RPMI8226 (cell line): ENCODE results near the gene DGCR6L.
"Not testable (repeated sequence)": the region's sequence is repeated elsewhere in the genome, so short reads cannot be mapped to it uniquely, and the experiment has no call there.

Experiments used
- DNase-seq: peaks from one replicate; pipeline ENCODE4 v3.0.0-alpha.2; 2015

The DGCR6L gene

DNA sequence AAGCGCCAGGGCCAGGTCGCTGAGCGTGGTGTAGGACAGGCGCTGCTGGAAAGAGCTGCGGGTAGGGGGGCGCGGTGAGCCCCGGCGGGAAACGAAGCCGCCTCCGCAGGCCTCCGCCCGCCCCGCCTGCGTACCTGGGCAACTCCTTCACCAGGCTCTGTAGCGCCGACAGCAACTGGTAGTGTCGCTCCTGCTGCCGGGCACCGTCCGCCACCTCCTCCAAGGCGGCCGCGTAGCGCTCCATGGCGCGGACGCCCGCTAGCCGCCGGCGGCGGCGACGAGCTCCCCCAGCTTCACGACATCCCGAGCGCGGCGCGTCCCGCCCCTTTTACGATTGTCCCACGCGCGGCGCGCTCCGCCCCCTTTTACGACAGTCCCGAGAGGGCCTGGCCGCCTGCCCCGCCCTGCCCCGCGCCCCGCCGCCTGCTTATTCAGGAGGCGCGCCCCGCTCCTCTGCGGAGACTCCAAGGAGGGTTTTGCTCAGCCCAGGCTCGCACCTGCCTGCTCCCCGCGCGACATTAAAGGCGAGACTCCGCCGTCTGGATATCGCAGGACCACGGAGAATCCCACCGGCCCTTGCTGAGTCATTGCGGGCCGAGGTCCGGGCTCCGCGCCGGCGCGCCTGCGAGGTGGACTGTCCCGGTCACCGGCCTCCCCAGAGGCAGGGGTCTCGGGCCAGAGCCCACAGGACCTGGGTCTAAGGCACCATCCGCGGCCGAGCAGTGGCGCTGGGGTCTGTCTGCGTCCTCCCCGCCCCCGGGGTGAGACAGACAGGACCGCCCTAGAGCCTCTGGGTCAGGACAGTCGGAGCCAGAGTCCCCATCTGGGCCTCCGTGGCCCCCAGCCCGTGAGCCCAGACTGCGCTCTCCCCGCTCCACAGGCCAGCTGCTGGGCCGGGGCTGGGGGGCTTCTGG, at the start of gene DGCR6L:
TSS of gene DGCR6L (minus strand) at position 316 of the 914 bp plus-strand sequence. CDS start at position 244, 72 bp downstream.
- peak; percentile 89 for DNase-seq

DNA sequence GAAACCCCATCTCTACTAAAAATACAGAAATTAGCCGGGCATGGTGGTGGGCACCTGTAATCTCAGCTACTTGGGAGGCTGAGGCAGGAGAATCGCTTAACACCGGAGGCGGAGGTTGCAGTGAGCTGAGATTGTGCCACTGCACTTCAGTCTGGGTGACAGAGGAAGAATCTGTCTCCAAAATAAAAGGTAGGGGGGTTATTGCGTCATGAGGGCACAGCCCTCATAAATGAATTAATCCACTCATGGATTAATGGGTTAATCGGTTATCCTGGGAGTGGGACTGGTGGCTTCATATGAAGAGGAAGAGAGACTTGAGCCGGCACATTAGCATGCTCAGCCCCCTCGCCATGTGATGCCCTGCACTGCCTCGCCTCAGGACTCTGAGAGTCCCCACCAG, 49.0 kb upstream of the DGCR6L start:
- DNase-seq = not testable (repeated sequence)

GRCh38 chr22:20366841-20367240, 47.0 kb upstream of the DGCR6L start:
- DNase-seq = not testable (repeated sequence)

- not testable (repeated sequence) for DNase-seq
These were observed 44.7 kb upstream of the DGCR6L start for GRCh38 chr22:20364335-20365260.

DNA sequence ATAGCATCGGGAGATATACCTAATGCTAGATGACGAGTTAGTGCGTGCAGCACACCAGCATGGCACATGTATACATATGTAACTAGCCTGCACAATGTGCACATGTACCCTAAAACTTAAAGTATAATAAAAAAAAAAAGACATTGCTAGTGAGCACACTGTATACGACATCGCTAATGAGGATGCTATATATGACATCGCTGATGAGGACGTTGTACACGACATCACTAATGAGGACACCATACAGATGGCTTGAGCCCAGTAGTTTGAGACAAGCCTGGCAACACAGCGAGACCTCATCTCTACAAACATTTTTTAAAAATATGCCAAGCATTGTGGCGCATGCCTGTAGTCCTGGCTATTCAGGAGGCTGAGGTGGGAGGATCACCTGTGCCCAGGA, 42.5 kb upstream of the DGCR6L start:
- not testable (repeated sequence) for DNase-seq

GRCh38 chr22:20361752-20362229, 41.9 kb upstream of the DGCR6L start:
- DNase-seq = not testable (repeated sequence)

DNA sequence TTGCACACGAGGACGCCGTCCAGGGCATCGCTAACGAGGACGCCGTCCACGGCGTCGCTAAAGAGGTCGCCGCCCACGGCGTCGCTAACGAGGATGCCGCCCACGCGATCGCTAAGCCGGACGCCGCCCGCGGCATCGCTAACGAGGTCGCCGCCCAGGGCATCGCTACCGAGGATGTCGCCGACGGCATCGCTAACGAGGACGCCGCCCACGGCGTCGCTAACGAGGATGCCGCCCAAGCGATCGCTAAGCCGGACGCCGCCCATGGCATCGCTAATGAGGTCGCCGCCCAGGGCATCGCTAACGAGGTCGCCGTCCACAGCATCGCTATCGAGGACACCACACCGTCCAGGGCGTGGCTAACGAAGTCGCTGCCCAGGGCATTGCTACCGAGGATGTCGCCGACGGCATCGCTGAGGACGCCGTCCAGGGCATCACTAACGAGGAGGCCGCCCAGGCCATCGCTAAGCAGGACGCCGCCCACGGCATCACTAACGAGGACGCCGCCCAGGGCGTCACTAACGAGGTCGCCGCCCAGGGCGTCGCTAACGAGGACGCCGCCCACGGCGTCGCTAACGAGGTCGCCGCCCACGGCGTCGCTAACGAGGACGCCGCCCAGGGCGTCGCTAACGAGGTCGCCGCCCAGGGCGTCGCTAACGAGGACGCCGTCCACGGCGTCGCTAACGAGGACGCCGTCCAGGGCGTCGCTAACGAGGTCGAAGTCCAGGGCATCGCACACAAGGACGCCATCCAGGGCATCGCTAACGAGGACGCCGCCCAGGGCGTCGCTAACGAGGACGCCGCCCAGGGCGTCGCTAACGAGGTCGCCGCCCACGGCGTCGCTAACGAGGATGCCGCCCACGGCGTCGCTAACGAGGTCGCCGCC, 41.2 kb upstream of the DGCR6L start:
- not testable (repeated sequence) for DNase-seq

GRCh38 chr22:20360261-20360660, 40.4 kb upstream of the DGCR6L start:
- not testable (repeated sequence) for DNase-seq

GRCh38 chr22:20358503-20359239, 38.8 kb upstream of the DGCR6L start:
- DNase-seq = not testable (repeated sequence)

DNA sequence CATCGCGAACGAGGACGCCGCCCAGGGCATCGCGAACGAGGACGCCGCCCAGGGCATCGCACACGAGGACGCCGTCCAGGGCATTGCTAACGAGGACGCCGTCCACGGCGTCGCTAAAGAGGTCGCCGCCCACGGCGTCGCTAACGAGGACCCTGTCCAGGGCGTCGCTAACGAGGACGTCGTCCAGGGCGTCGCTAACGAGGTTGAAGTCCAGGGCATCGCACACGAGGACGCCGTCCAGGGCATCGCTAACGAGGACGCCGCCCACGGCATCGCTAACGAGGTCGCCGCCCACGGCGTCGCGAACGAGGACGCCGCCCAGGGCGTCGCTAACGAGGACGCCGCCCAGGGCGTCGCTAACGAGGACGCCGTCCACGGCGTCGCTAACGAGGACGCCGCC, 38.1 kb upstream of the DGCR6L start:
- not testable (repeated sequence) for DNase-seq

GRCh38 chr22:20356906-20357305, 37.0 kb upstream of the DGCR6L start:
- not testable (repeated sequence) for DNase-seq

DNA sequence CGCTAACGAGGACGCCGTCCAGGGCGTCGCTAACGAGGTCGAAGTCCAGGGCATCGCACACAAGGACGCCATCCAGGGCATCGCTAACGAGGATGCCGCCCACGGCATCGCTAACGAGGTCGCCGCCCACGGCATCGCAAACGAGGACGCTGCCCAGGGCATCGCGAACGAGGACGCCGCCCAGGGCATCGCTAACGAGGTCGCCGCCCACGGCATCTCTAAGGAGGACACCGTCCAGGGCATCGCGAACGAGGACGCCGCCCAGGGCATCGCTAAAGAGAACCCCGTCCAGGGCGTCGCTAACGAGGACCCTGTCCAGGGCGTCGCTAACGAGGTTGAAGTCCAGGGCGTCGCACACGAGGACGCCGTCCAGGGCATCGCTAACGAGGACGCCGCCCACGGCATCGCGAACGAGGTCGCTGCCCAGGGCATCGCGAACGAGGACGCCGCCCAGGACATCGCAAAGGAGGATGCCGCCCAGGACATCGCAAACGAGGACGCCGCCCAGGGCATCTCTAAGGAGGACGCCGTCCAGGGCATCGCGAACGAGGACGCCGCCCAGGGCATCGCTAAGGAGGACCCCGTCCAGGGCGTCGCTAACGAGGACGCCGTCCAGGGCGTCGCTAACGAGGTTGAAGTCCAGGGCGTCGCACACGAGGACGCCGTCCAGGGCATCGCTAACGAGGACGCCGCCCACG, 36.2 kb upstream of the DGCR6L start:
- not testable (repeated sequence) for DNase-seq

DNA sequence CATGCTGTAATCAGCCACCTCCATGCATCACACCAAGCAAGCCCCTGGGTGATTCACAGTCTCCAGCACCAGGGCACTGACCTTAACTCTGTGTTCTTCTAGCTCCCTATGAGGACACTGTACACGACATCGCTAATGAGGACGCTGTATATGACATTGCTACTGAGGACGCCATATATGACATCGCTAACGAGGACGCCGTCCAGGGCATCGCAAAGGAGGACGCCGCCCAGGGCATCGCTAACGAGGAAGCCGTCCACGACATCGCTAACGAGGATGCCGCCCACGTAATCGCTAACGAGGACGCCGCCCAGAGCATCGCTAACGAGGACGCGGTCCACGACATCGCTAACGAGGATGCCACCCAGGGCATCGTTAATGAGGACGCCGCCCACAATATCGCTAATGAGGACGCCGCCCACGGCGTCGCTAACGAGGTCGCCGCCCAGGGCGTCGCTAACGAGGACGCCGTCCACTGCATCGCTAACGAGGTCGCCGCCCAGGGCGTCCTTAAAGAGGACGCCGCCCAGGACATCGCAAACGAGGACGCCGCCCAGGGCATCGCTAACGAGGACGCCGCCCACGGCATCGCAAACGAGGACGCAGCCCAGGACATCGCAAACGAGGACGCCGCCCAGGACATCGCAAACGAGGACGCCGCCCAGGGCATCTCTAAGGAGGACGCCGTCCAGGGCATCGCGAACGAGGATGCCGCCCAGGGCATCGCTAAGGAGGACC, 34.5 kb upstream of the DGCR6L start:
- DNase-seq = no peak

DNA sequence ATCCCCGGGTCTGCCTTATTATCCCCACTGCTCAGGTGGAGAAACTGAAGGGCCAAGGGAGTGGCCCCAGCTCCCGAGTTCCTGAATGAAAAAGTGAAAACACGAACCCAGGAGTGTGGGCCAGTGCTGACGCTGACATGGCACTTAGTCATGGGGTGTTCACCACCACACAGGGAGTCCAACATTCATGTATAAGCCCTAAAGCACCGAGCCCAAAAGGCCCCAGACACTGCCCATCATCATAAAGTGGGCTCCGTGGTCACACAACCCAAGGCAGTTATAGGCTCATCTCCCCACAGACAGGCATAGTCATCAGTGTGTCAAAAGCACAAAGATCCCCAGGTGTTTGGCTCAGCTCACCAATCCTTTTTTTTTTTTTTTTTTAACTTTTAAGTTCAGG, 32.7 kb upstream of the DGCR6L start:
- not testable (repeated sequence) for DNase-seq

DNA sequence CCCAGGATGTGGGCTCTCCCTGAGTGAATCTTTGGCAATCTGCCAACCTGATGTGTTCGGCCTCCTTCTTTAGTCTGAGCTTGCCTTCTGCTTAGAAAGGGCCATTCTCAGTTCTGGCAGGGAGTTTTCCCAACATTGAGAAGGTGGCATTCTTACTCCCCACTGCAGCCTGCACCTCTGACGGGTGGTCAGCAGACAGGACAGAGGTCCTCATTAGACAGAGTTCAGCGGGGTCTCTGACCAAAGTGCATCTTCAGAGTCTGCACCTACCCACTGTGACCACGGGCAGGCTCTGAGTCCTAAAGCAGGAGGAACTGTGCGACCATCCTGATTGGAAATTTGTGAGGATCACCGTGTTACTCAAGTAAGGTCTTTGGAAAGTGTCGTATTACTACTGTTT, 26.7 kb upstream of the DGCR6L start:
- not testable (repeated sequence) for DNase-seq

DNA sequence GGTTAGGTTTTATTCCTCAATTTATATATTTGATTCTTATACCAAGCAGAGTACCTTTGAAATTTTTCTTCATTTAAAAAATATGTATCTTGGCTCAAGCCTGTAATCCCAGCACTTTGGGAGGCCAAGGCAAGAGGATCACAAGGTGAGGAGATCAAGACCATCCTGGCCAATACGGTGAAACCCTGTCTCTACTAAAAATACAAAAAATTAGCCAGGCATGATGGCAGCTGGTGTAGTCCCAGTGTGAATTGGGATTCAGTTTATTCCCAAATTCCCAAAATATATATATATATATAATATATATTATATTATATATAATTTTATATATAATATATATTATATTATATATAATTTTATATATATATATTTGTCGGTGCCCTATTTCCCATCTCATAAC, 18.4 kb upstream of the DGCR6L start:
- not testable (repeated sequence) for DNase-seq

- DNase-seq = not testable (repeated sequence)
These were observed 17.9 kb upstream of the DGCR6L start for GRCh38 chr22:20337807-20338206.

DNA sequence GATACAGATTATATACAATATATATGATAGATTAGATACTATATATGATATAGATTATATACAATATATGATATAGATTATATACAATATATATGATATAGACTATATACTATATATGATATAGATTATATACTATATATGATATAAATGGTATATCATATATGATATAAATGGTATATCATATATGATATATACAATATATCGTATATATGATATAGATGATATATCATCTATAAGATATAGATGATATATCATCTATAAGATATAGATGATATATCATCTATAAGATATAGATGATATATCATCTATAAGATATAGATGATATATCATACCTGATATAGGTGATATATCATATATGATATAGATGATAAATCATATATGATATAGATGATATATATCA, 16.7 kb upstream of the DGCR6L start:
- not testable (repeated sequence) for DNase-seq

GRCh38 chr22:20328569-20328930, 8.7 kb upstream of the DGCR6L start:
- not testable (repeated sequence) for DNase-seq

- DNase-seq = not testable (repeated sequence)
These were observed 6.1 kb upstream of the DGCR6L start for GRCh38 chr22:20325996-20326395.
